Effector memory CD4-positive, alpha-beta T cell (primary cell): ENCODE measurements around the gene RAB3GAP2.
A peak's percentile ranks its signal among the peaks of the same experiment; 100 is the strongest.

ENCODE experiments used
- DNase-seq, 3 donors: peaks; one replicate each; pipeline ENCODE4 v3.0.0-alpha.2; 2020
- H3K27ac ChIP-seq: 2 replicates; pipeline ENCODE4 v1.7.0; 2013; ENCODE audit warnings: mild to moderate bottlenecking, low read length, moderate library complexity; ENCODE audit not compliant: insufficient read depth, poor library complexity, severe bottlenecking
- H3K27me3 ChIP-seq: replicated peaks from 2 replicates; pipeline ENCODE4 v1.7.0; 2013; ENCODE audit warnings: mild to moderate bottlenecking, low read length; ENCODE audit not compliant: insufficient read depth, control insufficient read depth, poor library complexity, severe bottlenecking
- H3K36me3 ChIP-seq: 2 replicates; pipeline ENCODE4 v1.7.0; 2013; ENCODE audit warnings: mild to moderate bottlenecking, low read length, moderate library complexity; ENCODE audit not compliant: control insufficient read depth, insufficient read depth
- H3K4me1 ChIP-seq: 2 replicates; pipeline ENCODE4 v1.7.0; 2013; ENCODE audit warnings: low read length, mild to moderate bottlenecking; ENCODE audit not compliant: control insufficient read depth, insufficient read depth, poor library complexity, severe bottlenecking
- H3K4me3 ChIP-seq: 2 replicates; pipeline ENCODE4 v1.7.0; 2013; ENCODE audit warnings: low read length, low read depth, mild to moderate bottlenecking; ENCODE audit not compliant: insufficient read depth, poor library complexity, severe bottlenecking
- H3K9me3 ChIP-seq: 2 replicates; pipeline ENCODE4 v1.7.0; 2013; ENCODE audit warnings: mild to moderate bottlenecking, low read length, moderate library complexity; ENCODE audit not compliant: control insufficient read depth
- total RNA-seq, 3 donors: gene quantifications; one replicate each; lab custom pipeline; 2026; lab: John Stamatoyannopoulos, UW

RAB3GAP2 gene, protein sequence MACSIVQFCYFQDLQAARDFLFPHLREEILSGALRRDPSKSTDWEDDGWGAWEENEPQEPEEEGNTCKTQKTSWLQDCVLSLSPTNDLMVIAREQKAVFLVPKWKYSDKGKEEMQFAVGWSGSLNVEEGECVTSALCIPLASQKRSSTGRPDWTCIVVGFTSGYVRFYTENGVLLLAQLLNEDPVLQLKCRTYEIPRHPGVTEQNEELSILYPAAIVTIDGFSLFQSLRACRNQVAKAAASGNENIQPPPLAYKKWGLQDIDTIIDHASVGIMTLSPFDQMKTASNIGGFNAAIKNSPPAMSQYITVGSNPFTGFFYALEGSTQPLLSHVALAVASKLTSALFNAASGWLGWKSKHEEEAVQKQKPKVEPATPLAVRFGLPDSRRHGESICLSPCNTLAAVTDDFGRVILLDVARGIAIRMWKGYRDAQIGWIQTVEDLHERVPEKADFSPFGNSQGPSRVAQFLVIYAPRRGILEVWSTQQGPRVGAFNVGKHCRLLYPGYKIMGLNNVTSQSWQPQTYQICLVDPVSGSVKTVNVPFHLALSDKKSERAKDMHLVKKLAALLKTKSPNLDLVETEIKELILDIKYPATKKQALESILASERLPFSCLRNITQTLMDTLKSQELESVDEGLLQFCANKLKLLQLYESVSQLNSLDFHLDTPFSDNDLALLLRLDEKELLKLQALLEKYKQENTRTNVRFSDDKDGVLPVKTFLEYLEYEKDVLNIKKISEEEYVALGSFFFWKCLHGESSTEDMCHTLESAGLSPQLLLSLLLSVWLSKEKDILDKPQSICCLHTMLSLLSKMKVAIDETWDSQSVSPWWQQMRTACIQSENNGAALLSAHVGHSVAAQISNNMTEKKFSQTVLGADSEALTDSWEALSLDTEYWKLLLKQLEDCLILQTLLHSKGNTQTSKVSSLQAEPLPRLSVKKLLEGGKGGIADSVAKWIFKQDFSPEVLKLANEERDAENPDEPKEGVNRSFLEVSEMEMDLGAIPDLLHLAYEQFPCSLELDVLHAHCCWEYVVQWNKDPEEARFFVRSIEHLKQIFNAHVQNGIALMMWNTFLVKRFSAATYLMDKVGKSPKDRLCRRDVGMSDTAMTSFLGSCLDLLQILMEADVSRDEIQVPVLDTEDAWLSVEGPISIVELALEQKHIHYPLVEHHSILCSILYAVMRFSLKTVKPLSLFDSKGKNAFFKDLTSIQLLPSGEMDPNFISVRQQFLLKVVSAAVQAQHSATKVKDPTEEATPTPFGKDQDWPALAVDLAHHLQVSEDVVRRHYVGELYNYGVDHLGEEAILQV (N-terminal part only)
- total RNA-seq = 78.3 to 94.3 (median 81.8) reads per million in 3 donors

DNA sequence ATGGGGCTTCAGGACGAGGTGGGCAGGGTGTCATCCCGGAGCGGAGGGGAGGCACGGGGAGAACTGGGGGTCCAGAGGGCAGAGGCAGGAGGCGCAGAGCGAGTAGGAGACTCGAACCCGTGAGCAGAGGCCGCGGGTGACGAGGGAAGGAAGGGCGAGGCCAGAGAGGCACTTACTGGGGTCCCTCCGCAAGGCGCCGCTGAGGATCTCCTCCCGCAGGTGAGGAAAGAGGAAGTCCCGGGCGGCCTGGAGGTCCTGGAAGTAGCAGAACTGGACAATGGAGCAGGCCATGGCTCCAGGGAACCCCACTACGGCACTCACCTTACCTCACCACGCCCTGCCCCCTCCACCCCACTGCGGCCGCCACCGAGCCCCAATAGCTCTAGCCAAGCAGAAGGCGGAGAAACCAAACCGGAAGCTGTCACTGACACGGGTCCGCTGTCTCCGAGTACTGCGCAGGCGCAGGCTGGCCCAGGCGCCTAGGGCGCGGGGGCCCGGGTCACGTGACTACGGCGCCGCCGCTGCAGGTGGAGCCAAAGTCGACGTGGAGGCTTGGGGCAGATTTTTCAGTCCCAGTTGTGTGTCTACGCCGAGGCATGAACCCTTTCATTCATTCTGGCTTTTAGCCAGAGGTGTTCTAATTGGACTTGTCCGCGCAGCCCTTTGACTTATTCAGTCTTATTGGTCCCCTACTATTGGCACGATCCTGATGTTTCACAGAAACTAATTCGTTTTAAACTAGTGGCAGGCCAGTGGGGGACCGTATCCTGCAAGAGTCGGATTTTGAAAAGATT lies at the start of gene RAB3GAP2:
TSS of gene RAB3GAP2 (minus strand) at position 407 of the 794 bp plus-strand sequence. CDS start at position 291, 116 bp downstream.
- Histone ChIP-seq H3K27ac (peak within 1 kb of the TSS; percentile 87), H3K27me3 (no peaks in the 10 kb centered on the region)
- peak; percentile 95 to 97 (median 95) for DNase-seq

DNA sequence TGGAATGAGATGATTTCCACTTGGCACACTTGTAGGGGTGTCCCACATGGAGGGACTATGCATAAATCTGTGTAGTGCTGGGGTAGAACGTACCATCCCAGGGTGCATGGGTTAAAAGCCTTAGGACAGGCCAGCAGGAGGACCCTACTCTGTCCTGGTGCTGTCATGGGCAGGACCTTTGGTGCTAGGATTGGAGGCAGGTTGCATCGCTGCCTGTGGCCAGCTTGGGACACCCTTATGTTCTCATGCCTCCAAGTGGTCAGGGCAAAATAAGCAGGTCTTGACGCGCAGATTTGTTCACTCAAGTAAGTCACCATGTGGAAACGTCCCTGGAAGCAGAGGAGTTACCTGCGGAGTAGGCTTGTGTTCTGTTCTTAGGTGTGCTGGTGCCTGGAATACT lies 49.5 kb upstream of the RAB3GAP2 start:
- no peak for DNase-seq
- H3K27ac ChIP-seq = no peak overlapping the region
- H3K36me3 ChIP-seq = no peaks in the 10 kb centered on the region
- H3K9me3 ChIP-seq = no peaks in the 10 kb centered on the region
- H3K4me1 ChIP-seq = no peaks in the 10 kb centered on the region
- H3K27me3 ChIP-seq = no peaks in the 10 kb centered on the region
- H3K4me3 ChIP-seq = no peak overlapping the region

More for the DNA sequence above, at the start of gene RAB3GAP2:
- no peaks in the 10 kb centered on the region for H3K9me3 ChIP-seq
- H3K4me3 ChIP-seq = peak within 1 kb of the TSS; percentile 88
- peaks cover 12% of the 10 kb centered on the region for H3K4me1 ChIP-seq
- peaks cover 7% of the 10 kb centered on the region for H3K36me3 ChIP-seq

DNA sequence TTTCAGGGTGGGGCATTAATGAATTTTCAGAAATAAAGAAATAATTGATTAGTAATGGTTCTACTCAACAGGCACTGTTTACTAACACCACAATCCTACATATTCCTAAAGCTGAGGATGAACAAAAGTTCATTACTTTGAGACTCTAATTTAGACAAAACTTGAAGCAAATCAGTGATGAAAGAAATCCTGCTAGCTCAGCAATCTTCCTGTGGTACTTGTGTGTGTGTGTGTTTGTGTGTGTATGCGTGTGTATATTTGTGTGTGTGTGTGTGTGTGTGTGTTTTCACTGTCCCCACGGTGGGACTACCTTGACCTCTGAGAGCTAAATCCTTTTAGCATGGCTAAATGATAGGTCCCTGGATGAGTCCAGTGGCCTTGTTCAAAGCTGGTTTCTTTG lies 48.5 kb upstream of the RAB3GAP2 start:
- Histone ChIP-seq H3K4me1 (no peaks in the 10 kb centered on the region), H3K27me3 (no peaks in the 10 kb centered on the region), H3K9me3 (no peaks in the 10 kb centered on the region), H3K36me3 (no peaks in the 10 kb centered on the region), H3K4me3 (no peak overlapping the region), H3K27ac (no peak overlapping the region)
- DNase-seq = no peak

DNA sequence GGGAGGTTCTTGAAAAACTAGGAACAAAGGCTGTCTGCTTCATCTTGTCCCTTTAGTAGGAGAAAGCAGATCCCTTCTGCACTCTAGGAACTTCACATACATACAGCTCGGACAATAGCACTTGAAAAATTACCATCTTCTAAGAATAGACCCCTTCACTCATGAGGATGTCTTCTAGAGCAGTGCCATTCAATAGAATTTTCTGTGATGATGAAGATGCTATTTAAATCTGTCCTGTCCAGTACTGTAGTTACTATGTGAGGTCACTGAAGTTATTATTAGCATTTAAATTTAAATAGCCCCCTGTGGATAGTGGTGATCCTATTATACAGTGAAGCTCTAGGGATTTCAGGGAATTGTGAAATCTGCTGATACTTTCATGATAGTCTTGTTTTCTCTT lies 46.4 kb upstream of the RAB3GAP2 start:
- Histone ChIP-seq H3K9me3 (no peaks in the 10 kb centered on the region), H3K4me3 (no peak overlapping the region), H3K27ac (no peak overlapping the region), H3K27me3 (no peaks in the 10 kb centered on the region), H3K4me1 (no peaks in the 10 kb centered on the region), H3K36me3 (no peaks in the 10 kb centered on the region)
- no peak for DNase-seq

DNA sequence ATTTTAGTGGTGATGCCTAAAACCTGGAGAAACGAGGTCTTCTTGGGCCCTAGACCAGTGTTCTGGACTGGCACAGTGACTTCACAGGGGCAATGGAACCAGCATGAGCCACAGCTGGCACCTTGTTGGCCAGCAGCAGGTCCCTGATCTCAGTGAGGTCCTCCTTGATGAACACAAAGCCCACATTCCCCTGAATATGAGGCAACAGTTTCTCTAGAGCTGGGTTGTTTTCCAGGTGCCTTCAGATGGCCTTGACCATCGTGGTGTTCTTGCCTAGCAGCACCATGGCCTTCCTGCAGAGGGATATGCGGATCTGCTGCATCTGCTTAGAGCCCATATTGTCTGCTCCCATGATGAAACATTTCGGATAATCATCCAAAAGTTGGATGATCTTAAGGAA lies 44.9 kb upstream of the RAB3GAP2 start:
- no peaks in the 10 kb centered on the region for H3K36me3 ChIP-seq
- H3K27me3 ChIP-seq = no peaks in the 10 kb centered on the region
- H3K27ac ChIP-seq = no peak overlapping the region
- H3K4me3 ChIP-seq = no peak overlapping the region
- H3K4me1 ChIP-seq = no peaks in the 10 kb centered on the region
- H3K9me3 ChIP-seq = no peaks in the 10 kb centered on the region
- no peak for DNase-seq

DNA sequence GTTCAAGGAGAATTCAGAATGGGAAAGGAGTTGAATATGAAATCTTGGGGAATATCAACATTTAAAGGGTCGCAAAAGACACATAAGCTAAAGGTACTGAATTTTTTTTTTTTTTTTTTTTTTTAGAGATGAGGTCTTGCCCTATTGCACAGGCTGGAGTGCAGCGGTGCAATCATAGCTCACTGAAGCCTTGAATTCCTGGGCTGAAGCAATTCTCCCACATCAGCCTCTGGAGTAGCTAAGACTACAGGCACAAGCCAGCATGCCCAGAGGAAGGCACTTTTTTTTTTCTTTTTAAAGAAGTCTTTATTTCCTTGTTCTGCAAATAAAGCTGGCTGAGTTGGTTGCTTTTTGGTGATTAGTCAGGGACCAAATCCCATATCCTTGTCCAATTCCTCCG lies 44.1 kb upstream of the RAB3GAP2 start:
- DNase-seq = no peak
- Histone ChIP-seq H3K9me3 (no peaks in the 10 kb centered on the region), H3K4me3 (no peak overlapping the region), H3K36me3 (no peaks in the 10 kb centered on the region), H3K27ac (no peak overlapping the region), H3K4me1 (no peaks in the 10 kb centered on the region), H3K27me3 (no peaks in the 10 kb centered on the region)

DNA sequence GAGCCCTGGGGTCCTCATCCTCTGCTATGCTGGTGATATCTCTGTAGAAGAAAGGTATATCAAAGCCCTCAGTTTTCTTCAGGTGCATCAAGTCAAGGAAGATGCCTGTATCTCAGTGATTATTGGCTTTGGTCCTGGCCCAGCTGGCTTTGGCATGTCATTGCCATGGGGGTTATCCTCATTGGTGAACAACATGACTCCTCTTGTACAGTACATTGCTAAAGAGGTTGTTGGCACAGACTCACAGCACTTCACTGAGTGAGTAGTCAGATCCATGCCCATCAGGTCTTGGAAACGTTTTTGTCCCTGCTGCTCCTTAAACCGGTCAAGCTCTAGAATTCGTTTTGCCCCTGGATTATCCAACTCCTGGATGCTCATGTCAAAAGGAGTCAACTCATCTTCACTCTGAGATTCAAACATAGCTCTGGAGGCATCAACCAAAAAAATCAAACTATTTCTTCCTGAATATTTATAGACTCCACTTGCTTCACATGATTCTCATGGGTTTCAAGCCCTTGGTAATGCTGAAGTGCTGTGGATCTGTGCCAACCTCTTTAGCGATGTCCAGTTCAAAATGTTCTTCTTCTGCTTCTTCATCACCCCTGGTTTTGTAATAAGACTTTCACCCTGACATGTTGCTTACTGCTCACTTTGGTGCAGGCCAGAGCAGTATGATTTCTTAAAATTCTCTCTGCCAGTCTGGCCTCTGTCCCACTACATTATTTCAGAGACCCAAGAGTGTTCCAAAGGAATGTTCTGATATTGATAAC lies 43.0 kb upstream of the RAB3GAP2 start:
- no peak overlapping the region for H3K4me3 ChIP-seq
- DNase-seq = no peak
- no peaks in the 10 kb centered on the region for H3K36me3 ChIP-seq
- H3K9me3 ChIP-seq = no peaks in the 10 kb centered on the region
- H3K27me3 ChIP-seq = no peaks in the 10 kb centered on the region
- no peaks in the 10 kb centered on the region for H3K4me1 ChIP-seq
- no peak overlapping the region for H3K27ac ChIP-seq

DNA sequence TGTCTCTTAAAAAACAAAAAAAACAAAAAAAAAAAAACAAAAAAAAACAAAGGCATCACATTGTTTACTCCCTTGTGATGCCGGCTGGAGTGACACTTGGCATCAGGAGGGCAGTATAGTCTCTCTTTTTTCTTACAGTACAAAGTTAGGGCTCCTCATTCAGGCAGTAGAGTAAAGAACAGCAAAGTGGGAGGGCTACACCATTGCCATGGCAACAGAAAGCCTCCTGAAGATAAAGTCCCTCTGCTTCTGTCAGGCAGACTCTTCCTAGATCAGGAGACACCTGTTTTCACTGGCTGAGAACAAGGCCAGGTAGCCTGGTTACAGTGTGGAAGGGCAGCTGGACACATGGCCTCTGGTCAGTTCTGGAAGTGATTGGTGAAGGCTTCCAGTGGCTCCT lies 41.3 kb upstream of the RAB3GAP2 start:
- Histone ChIP-seq H3K9me3 (no peaks in the 10 kb centered on the region), H3K4me1 (no peaks in the 10 kb centered on the region), H3K27me3 (no peaks in the 10 kb centered on the region), H3K36me3 (no peaks in the 10 kb centered on the region), H3K27ac (no peak overlapping the region), H3K4me3 (no peak overlapping the region)
- DNase-seq = no peak
